HEK293 (cell line): ENCODE results near the gene TRIM44.

Experiments
- CTCF ChIA-PET: fragments of 350-600 bp; formaldehyde crosslinking; extraction: SDS; loops from one replicate; lab custom pipeline; 2021; ENCODE audit warnings: antibody characterized with exemption; lab: Yijun Ruan, JAX
- POLR2A ChIA-PET: fragments of 300-600 bp; formaldehyde crosslinking; extraction: SDS; loops from one replicate; lab custom pipeline; 2020; ENCODE audit warnings: antibody characterized with exemption, inconsistent platforms; lab: Yijun Ruan, JAX
- H3K27ac ChIP-seq: fragments of 200-500 bp; sonication (Bioruptor generic); 2 replicates; pipeline ENCODE4 v1.5.1; 2014; ENCODE audit warnings: low read depth, low read length, control low read depth, inconsistent platforms; ENCODE audit errors: extremely low read depth
- H3K36me3 ChIP-seq, 2 experiments: fragments of 200-500 bp in 1 of 2; sonication (Bioruptor generic) in 1 of 2; 1 replicate in 1 of 2; 2 replicates in 1 of 2; pipeline ENCODE4 v1.5.1; 2014 to 2017; ENCODE audit warnings: inconsistent platforms in 2 of 2, low read length in 2 of 2; ENCODE audit not compliant: control insufficient read depth in 2 of 2, insufficient read depth in 1 of 2
- H3K4me1 ChIP-seq: fragments of 200-500 bp; sonication (Bioruptor generic); 2 replicates; pipeline ENCODE4 v1.5.1; 2014; ENCODE audit warnings: mild to moderate bottlenecking, low read length, inconsistent platforms; ENCODE audit not compliant: control insufficient read depth, insufficient read depth
- H3K4me3 ChIP-seq: 2 replicates; pipeline ENCODE4 v1.5.1; 2011; ENCODE audit warnings: low read depth, mild to moderate bottlenecking, control low read depth, low read length, moderate library complexity
- H3K9me3 ChIP-seq: fragments of 200-500 bp; sonication (Bioruptor generic); 2 replicates; pipeline ENCODE4 v1.5.1; 2014; ENCODE audit warnings: low read depth, low read length, inconsistent platforms; ENCODE audit not compliant: control insufficient read depth, insufficient read depth
- FEZF1 ChIP-seq: fragments of 450-650 bp; formaldehyde crosslinking; IDR thresholded peaks from 2 replicates; pipeline ENCODE4 v1.5.1; 2016; ENCODE audit warnings: missing biosample characterization, missing genetic modification characterization
- GLIS1 ChIP-seq: fragments of 450-650 bp; formaldehyde crosslinking; IDR thresholded peaks from 2 replicates; pipeline ENCODE4 v1.5.1; 2016; ENCODE audit warnings: missing biosample characterization, missing genetic modification characterization
- HOXD13 ChIP-seq: sonication (generic); formaldehyde crosslinking; IDR thresholded peaks from 2 replicates; pipeline ENCODE4 v1.8.0; 2022; ENCODE audit warnings: missing genetic modification reagents, borderline replicate concordance
- MZF1 ChIP-seq: fragments of 450-650 bp; formaldehyde crosslinking; IDR thresholded peaks from 2 replicates; pipeline ENCODE4 v1.5.1; 2017; ENCODE audit warnings: missing biosample characterization, missing genetic modification characterization, borderline replicate concordance
- OSR2 ChIP-seq: fragments of 450-650 bp; formaldehyde crosslinking; IDR thresholded peaks from 2 replicates; pipeline ENCODE4 v1.5.1; 2016; ENCODE audit warnings: missing biosample characterization, missing genetic modification characterization
- OVOL3 ChIP-seq: fragments of 450-650 bp; formaldehyde crosslinking; IDR thresholded peaks from 2 replicates; pipeline ENCODE4 v1.5.1; 2016; ENCODE audit warnings: missing biosample characterization, missing genetic modification characterization
- SCRT1 ChIP-seq: fragments of 450-650 bp; formaldehyde crosslinking; IDR thresholded peaks from 2 replicates; pipeline ENCODE4 v1.5.1; 2016; ENCODE audit warnings: missing biosample characterization, missing genetic modification characterization, borderline replicate concordance
- ZBTB17 ChIP-seq: fragments of 450-650 bp; formaldehyde crosslinking; IDR thresholded peaks from 2 replicates; pipeline ENCODE4 v1.5.1; 2016; ENCODE audit warnings: missing biosample characterization, missing genetic modification characterization
- ZNF133 ChIP-seq: fragments of 450-650 bp; formaldehyde crosslinking; IDR thresholded peaks from 2 replicates; pipeline ENCODE4 v1.5.1; 2016; ENCODE audit warnings: missing biosample characterization, missing genetic modification characterization
- ZNF48 ChIP-seq: fragments of 450-650 bp; formaldehyde crosslinking; IDR thresholded peaks from 2 replicates; pipeline ENCODE4 v1.5.1; 2016; ENCODE audit warnings: missing biosample characterization, missing genetic modification characterization
- ZNF530 ChIP-seq: fragments of 450-650 bp; formaldehyde crosslinking; IDR thresholded peaks from 2 replicates; pipeline ENCODE4 v1.5.1; 2016; ENCODE audit warnings: low read depth, missing biosample characterization, missing genetic modification characterization
- ZNF558 ChIP-seq: fragments of 450-650 bp; formaldehyde crosslinking; IDR thresholded peaks from 2 replicates; pipeline ENCODE4 v1.5.1; 2016; ENCODE audit warnings: missing biosample characterization, missing genetic modification characterization
- ZNF660 ChIP-seq: fragments of 450-650 bp; IDR thresholded peaks from 2 replicates; pipeline ENCODE4 v1.5.1; 2018; ENCODE audit warnings: missing biosample characterization, mild to moderate bottlenecking, missing genetic modification characterization
- ZNF747 ChIP-seq: fragments of 450-650 bp; formaldehyde crosslinking; IDR thresholded peaks from 2 replicates; pipeline ENCODE4 v1.5.1; 2016; ENCODE audit warnings: missing biosample characterization, missing genetic modification characterization
- ZSCAN30 ChIP-seq: fragments of 450-650 bp; IDR thresholded peaks from 2 replicates; pipeline ENCODE4 v1.5.1; 2018; ENCODE audit warnings: missing biosample characterization, mild to moderate bottlenecking, missing genetic modification characterization, moderate library complexity
- TF ChIP-seq, protein P1 (sequence below): fragments of 450-650 bp; formaldehyde crosslinking; IDR thresholded peaks from 2 replicates; pipeline ENCODE4 v1.5.1; 2017; ENCODE audit warnings: missing biosample characterization, missing genetic modification characterization
- TF ChIP-seq, protein P2 (sequence below): fragments of 450-650 bp; formaldehyde crosslinking; IDR thresholded peaks from 2 replicates; pipeline ENCODE4 v1.5.1; 2016; ENCODE audit warnings: missing biosample characterization, missing genetic modification characterization
- TF ChIP-seq, protein P3 (sequence below): fragments of 450-650 bp; formaldehyde crosslinking; IDR thresholded peaks from 2 replicates; pipeline ENCODE4 v1.5.1; 2016; ENCODE audit warnings: missing biosample characterization, missing genetic modification characterization
- TF ChIP-seq, protein P4 (sequence below): fragments of 450-650 bp; formaldehyde crosslinking; IDR thresholded peaks from 2 replicates; pipeline ENCODE4 v1.5.1; 2016; ENCODE audit warnings: missing biosample characterization, missing genetic modification characterization, borderline replicate concordance

TRIM44 gene

DNA sequence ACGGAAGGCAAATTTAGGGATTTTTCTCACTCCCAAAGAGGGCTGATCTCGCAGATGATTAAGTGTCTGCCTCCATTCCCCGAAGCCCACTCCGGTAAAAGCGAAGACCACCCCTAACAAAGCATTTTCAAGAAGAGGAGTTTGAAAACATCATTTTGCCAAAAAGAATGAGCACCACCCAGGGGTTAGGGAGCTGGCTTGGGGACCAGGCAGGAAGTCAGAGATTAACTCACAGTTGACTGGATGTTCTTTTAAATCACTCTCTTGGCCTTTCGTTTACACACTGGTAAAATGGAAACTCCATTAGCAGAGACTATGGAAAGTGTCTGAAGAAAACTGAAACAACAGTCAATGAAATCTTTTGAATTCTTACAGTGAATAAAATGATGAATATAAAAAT lies 7.9 kb upstream of the TRIM44 start:
- Histone ChIP-seq H3K27ac (no peak overlapping the region), H3K9me3 (no peaks in the 10 kb centered on the region)
- TF ChIP-seq, protein P1, sequence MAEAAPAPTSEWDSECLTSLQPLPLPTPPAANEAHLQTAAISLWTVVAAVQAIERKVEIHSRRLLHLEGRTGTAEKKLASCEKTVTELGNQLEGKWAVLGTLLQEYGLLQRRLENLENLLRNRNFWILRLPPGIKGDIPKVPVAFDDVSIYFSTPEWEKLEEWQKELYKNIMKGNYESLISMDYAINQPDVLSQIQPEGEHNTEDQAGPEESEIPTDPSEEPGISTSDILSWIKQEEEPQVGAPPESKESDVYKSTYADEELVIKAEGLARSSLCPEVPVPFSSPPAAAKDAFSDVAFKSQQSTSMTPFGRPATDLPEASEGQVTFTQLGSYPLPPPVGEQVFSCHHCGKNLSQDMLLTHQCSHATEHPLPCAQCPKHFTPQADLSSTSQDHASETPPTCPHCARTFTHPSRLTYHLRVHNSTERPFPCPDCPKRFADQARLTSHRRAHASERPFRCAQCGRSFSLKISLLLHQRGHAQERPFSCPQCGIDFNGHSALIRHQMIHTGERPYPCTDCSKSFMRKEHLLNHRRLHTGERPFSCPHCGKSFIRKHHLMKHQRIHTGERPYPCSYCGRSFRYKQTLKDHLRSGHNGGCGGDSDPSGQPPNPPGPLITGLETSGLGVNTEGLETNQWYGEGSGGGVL: no peak
- TF ChIP-seq SCRT1 (tag by site-specific recombination) (no peak), MZF1 (tag by site-specific recombination) (peak; percentile 82; the same call in 1 of the 2 replicates), ZNF660 (tag by site-specific recombination) (0 out of 2 replicates have a peak, but pooled peaks have one; percentile 36)
- TF ChIP-seq, all 188 proteins: peak for 2
- POLR2A ChIA-PET: no interaction called here
- Histone ChIP-seq H3K4me1 (peaks cover 2% of the 10 kb centered on the region; the same call in 1 of the 2 replicates), H3K4me3 (no peak overlapping the region), H3K36me3 (no peaks in the 10 kb centered on the region)
- CTCF ChIA-PET: interaction anchor here (0.6 kb wide), 1 partner anchor 12 kb away, joined by 5 read pairs; no protein-coding TSS in a partner anchor

DNA sequence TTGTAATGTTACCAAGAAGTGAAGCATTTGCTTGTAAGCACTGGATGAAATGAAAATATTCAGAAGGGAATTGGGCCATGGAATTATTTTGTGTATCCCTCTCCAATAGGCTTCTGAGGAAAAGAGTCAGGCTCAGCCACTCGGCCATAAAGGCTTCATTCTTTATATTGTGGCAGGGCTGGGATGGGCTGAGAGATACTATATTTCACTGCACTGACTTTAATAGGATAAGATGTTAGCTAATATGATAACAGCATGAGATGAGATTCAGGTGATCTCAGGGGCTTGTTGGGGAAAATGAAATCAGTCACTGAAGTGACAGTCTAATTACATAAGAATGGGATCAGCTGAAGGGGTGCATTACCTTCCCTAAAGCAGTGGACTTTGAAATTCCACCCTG lies 7.3 kb upstream of the TRIM44 start:
- Histone ChIP-seq H3K27ac (no peak overlapping the region), H3K36me3 (no peaks in the 10 kb centered on the region), H3K9me3 (no peaks in the 10 kb centered on the region), H3K4me1 (peaks cover 2% of the 10 kb centered on the region; the same call in 1 of the 2 replicates), H3K4me3 (no peak overlapping the region)
- POLR2A ChIA-PET: no interaction called here
- CTCF ChIA-PET: interaction anchor here (0.6 kb wide), 2 partner anchors 12 to 168 kb away, joined by 4 to 5 read pairs; no protein-coding TSS in a partner anchor
- TF ChIP-seq HOXD13 (CRISPR knock-in tag): no peak
- TF ChIP-seq, protein P2, sequence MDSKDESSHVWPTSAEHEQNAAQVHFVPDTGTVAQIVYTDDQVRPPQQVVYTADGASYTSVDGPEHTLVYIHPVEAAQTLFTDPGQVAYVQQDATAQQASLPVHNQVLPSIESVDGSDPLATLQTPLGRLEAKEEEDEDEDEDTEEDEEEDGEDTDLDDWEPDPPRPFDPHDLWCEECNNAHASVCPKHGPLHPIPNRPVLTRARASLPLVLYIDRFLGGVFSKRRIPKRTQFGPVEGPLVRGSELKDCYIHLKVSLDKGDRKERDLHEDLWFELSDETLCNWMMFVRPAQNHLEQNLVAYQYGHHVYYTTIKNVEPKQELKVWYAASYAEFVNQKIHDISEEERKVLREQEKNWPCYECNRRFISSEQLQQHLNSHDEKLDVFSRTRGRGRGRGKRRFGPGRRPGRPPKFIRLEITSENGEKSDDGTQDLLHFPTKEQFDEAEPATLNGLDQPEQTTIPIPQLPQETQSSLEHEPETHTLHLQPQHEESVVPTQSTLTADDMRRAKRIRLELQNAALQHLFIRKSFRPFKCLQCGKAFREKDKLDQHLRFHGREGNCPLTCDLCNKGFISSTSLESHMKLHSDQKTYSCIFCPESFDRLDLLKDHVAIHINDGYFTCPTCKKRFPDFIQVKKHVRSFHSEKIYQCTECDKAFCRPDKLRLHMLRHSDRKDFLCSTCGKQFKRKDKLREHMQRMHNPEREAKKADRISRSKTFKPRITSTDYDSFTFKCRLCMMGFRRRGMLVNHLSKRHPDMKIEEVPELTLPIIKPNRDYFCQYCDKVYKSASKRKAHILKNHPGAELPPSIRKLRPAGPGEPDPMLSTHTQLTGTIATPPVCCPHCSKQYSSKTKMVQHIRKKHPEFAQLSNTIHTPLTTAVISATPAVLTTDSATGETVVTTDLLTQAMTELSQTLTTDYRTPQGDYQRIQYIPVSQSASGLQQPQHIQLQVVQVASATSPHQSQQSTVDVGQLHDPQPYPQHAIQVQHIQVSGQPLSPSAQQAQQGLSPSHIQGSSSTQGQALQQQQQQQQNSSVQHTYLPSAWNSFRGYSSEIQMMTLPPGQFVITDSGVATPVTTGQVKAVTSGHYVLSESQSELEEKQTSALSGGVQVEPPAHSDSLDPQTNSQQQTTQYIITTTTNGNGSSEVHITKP: no peak
- no peak for TF ChIP-seq ZNF133
- TF ChIP-seq ZNF660 (tag by site-specific recombination): no peak
- no peak for TF ChIP-seq FEZF1
- no peak for TF ChIP-seq OVOL3
- TF ChIP-seq ZNF747: no peak
- no peak for TF ChIP-seq ZNF48 (tag by site-specific recombination)
- no peak for TF ChIP-seq OSR2 (tag by site-specific recombination)
- no peak for TF ChIP-seq ZNF530
- TF ChIP-seq, protein P3, sequence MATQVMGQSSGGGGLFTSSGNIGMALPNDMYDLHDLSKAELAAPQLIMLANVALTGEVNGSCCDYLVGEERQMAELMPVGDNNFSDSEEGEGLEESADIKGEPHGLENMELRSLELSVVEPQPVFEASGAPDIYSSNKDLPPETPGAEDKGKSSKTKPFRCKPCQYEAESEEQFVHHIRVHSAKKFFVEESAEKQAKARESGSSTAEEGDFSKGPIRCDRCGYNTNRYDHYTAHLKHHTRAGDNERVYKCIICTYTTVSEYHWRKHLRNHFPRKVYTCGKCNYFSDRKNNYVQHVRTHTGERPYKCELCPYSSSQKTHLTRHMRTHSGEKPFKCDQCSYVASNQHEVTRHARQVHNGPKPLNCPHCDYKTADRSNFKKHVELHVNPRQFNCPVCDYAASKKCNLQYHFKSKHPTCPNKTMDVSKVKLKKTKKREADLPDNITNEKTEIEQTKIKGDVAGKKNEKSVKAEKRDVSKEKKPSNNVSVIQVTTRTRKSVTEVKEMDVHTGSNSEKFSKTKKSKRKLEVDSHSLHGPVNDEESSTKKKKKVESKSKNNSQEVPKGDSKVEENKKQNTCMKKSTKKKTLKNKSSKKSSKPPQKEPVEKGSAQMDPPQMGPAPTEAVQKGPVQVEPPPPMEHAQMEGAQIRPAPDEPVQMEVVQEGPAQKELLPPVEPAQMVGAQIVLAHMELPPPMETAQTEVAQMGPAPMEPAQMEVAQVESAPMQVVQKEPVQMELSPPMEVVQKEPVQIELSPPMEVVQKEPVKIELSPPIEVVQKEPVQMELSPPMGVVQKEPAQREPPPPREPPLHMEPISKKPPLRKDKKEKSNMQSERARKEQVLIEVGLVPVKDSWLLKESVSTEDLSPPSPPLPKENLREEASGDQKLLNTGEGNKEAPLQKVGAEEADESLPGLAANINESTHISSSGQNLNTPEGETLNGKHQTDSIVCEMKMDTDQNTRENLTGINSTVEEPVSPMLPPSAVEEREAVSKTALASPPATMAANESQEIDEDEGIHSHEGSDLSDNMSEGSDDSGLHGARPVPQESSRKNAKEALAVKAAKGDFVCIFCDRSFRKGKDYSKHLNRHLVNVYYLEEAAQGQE (tag by site-specific recombination): no peak
- TF ChIP-seq GLIS1 (tag by site-specific recombination): no peak
- no peak for TF ChIP-seq ZBTB17
- TF ChIP-seq ZNF558 (tag by site-specific recombination): no peak
- TF ChIP-seq, protein P4, sequence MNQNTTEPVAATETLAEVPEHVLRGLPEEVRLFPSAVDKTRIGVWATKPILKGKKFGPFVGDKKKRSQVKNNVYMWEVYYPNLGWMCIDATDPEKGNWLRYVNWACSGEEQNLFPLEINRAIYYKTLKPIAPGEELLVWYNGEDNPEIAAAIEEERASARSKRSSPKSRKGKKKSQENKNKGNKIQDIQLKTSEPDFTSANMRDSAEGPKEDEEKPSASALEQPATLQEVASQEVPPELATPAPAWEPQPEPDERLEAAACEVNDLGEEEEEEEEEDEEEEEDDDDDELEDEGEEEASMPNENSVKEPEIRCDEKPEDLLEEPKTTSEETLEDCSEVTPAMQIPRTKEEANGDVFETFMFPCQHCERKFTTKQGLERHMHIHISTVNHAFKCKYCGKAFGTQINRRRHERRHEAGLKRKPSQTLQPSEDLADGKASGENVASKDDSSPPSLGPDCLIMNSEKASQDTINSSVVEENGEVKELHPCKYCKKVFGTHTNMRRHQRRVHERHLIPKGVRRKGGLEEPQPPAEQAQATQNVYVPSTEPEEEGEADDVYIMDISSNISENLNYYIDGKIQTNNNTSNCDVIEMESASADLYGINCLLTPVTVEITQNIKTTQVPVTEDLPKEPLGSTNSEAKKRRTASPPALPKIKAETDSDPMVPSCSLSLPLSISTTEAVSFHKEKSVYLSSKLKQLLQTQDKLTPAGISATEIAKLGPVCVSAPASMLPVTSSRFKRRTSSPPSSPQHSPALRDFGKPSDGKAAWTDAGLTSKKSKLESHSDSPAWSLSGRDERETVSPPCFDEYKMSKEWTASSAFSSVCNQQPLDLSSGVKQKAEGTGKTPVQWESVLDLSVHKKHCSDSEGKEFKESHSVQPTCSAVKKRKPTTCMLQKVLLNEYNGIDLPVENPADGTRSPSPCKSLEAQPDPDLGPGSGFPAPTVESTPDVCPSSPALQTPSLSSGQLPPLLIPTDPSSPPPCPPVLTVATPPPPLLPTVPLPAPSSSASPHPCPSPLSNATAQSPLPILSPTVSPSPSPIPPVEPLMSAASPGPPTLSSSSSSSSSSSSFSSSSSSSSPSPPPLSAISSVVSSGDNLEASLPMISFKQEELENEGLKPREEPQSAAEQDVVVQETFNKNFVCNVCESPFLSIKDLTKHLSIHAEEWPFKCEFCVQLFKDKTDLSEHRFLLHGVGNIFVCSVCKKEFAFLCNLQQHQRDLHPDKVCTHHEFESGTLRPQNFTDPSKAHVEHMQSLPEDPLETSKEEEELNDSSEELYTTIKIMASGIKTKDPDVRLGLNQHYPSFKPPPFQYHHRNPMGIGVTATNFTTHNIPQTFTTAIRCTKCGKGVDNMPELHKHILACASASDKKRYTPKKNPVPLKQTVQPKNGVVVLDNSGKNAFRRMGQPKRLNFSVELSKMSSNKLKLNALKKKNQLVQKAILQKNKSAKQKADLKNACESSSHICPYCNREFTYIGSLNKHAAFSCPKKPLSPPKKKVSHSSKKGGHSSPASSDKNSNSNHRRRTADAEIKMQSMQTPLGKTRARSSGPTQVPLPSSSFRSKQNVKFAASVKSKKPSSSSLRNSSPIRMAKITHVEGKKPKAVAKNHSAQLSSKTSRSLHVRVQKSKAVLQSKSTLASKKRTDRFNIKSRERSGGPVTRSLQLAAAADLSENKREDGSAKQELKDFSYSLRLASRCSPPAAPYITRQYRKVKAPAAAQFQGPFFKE (tag by site-specific recombination): no peak
- TF ChIP-seq ZSCAN30: no peak
